SIG-M5 treated with dmso at 0.1 percent for 504 hours (cell line): Measurements from ENCODE around the gene HIVEP3.

ENCODE experiments used
- DNase-seq: peaks from one replicate; lab custom pipeline; 2025; ENCODE audit not compliant: unreplicated experiment; lab: John Stamatoyannopoulos, UW

Gene HIVEP3

DNA sequence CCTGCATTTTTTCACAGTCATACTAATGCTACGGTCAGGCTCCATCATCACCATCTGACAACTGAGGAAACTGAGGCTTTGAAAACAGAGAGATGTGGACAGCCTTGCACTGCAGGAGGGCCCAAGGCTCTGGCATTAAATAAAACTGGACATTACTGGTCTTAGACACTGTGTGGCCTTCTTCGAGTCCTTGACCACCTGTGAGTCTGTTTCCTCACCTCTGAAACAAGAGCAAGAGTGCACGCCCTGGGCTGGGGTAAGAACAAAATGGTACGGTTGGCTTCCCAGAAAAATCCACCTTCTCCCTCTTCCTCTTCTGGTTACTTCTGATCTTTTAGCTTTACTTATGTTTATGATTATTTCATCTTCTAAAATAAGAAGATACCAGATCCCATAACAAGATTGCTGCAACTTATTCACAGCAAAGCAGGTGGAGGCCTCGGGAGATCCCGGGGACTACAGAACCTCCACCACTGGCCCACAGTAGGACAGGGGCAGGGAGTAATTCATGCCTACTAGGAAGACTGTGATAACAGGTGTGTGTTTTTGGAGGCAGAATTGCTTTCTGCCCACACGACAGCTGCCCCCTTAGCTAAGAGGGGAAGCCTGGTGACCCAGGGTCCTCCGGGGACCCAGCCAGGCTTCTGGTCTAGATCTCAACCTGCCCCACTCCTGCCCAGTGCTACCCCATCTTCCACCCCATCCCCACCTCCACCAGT is 277.8 kb downstream of the HIVEP3 start:
- no peak for DNase-seq

DNA sequence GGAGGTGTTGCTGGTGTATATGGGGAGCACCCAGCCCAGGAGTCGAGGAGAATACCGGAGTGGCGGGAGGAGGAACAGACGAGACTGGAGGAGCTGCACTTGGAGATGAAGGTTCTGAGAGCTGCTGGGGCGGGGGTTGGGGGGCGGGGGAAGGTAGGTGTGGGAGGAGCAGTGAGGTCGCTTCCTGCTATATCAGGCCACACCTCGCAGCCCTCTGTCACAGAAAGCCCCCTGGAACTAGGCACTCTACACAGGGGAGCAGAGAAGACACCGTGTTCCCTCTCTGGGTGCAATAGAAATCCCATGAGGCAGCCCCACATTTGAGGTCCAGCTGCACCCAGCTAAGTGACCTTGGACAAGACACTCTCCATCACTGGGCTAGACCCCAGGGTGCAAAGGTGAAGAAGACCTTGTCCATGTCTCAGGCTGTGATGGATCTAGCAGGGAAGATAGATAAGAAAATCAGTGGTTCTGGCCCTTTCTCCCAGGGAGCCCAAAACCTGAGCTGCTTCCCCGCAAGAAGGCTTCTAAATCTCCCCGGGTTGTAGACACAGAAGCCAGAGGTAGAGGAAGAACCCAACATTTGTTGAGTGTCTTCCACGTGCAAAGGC is 278.5 kb downstream of the HIVEP3 start:
- no peak for DNase-seq

DNA sequence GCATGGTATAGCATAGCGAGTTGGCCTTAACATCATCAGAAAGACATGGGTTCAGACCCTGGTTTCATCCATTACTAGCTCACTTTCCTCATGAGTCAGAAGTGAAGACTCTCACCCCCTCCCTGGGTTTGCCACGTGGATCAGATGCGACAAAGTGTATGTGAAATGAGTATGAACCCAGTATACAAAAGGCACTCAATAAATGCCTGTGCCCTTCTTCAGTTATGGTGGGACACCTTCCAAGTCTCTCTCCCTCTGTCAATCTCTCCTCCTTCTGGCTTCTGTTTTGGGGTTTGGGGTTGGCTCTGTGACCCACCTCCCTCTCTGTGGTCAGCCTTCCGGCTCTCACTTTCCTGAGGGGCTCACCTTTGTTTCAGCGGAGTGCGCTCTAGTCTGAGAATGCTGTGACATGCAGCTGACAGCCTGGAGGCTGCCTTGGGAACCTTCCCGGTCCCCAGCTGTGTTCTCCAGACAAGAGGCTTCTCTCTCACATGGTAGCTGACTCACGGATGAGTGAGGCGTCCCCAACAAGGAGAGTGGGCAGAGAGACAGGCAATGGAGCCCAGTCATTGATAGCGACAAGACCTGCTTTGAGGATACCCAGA is 279.3 kb downstream of the HIVEP3 start:
- no peak for DNase-seq

DNA sequence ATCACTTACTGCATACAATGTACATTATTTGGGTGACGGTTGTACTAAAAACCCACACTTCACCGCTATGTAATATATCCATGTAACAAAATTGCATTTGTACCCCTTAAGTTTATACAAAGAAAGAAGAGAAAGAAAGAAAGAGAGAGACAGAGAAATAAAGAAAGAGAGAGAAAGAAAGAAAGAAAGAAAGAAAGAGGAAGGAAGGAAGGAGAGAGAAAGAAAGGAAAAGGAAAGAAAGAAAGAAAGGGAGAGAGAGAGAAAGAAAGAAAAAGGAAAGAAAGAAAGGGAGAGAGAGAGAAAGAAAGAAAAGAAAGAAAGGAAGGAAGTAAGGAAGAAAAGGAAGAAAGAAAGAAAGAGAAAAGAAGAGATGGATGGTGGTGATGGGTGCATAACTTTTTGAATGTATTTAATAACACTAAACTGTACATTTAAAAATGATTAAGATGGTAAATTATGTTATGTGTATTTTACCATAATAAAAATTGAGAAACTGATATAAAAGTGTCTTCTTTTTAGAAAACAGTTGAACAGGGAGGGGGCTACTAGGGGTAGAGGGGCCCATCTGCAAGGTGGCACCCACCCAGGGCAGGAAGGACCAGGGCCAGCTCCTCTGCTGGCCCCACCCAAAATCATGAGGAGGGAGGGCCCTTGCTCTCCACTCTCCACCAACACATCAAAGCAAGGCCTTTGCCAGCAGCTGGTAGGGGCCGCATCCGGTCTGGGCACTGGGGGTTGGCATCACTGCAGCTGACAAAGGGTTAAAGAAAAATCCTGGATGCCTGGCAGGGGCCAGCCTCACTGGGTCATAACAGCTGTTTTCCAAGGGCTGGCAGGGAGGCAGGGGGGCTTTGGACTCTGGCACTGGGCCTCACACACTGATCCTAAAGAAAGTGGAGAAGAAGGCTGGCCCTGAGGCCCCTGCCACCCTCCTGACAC is 280.4 kb downstream of the HIVEP3 start:
- DNase-seq: no peak

DNA sequence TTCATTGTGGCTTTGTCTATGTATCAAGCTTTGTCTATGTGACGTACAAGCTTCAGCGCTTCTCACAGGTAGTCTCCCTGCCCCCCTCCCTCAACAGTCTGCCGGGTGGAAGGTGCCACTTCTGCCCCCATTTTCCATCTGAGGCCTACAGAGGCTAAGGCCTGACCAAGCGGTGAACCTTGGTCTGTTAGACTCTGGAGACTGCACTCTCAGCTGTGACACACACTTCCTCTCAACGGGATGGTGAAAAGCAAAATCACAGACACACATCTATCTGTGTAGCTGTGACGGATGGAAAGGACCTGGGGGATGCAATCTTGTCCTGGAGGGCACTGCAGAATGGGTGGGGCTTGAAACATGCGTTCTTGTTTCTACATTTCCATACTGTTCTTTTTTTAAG is 281.4 kb downstream of the HIVEP3 start:
- DNase-seq: no peak

DNA sequence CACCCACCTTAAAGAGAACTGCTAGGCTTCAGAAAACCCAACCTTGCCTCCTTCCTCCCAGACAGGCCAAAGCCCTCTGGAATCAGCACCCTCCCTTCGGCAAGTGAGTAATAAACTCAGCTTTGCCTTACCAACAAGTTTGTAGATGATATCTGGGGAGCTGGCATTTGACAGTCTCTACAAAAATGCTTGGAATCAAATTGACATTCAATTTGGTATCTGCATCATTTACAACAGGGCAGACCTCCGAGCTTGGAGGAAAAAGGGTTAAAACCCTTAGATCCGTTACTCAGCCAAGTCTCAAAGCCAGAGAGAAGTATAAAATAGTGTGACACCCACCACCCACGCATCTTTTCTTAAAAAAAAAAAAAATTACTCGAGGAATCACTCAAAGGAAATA is 285.0 kb downstream of the HIVEP3 start:
- DNase-seq: no peak

DNA sequence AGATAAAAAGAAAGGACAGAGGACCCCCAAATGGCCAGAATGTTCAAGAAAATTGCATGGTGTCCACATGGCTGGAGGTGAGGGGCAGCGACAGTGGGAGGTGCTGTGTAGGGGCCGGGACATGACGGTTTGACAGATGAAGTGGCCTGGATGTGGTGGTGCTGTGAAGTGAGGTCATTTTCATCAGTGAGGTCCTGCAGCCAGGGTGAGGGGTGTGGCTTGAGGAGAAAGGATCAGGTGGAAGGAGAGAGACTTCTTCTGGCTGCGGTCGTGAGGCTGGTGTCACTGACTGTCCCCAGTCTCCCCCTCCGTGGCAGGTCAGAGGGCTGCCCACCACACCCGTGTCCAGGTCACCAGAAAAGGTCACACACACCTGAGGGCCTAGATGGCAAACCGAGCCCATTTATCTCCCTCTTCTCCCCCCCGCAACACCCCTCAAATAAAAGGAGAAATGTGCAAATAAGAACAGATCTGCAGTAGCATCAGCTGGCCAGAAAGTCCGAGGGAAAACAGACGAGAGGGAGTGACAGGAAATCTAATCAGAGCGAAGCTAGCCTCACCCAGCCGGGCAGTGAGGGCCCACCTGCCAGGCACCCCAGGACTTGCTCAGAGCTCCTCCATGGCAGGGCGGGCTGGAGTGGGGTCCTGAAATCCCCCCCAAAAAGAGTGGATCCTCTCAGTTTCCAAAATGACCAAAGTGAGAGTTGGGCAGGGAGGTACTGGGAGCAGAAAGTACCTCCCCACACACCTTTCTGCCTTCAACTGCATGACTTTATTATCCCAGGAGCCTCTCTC is 285.7 kb downstream of the HIVEP3 start:
- DNase-seq: no peak

DNA sequence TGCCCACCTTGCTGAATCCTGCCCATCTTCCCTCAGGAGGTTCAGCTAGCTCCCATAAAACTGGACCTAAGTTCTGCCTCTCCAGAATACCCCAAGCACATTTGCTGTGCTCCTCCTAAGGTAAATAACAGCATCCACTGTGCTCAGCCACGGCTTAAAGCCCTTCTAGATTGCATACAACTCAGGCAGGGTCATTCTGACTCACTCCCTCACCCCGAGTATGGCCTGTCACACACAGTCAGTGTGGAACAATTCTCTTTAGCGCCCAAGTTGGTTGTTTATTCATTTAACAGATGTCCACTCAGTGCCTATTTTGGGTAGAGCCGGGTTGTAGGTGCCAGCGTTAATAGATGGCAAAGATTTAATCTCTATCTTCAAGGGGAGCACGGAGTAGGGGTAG is 286.8 kb downstream of the HIVEP3 start:
- DNase-seq: no peak

DNA sequence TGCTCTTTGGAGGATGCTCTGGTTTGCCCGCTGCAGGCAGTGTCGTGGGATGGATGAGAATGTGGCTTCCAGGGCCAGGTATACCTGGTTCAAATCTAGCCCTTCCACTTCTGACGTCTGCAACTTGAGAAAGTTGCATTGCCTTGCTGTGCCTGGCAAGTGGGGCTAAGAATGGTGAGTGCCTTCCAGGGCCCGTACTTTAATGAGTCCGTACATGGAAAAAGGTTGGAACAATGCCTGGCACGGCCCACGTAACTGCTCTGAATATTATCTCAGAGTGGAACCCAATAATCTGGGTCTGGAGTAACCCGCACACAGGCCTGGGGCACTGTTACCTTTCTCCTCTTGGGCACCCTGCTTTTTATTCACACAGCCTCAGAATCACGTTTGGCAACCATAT is 287.6 kb downstream of the HIVEP3 start:
- DNase-seq: no peak

DNA sequence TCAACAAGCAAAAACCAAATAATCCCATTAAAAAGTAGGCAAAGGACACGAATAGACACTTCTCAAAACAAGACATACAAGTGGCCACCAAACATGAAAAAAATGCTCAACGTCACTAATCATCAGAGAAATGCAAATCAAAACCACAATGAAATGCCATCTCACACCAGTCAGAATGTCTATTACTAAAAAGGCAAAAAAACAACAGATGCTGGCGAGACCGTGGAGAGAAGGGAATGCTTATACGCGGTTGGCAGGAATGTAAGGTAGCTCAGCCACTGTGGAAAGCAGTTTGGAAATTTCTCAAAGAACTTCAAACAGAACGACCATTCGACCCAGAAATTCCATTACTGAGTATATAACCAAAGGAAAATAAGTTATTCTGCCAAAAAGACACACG is 289.2 kb downstream of the HIVEP3 start:
- DNase-seq: no peak

DNA sequence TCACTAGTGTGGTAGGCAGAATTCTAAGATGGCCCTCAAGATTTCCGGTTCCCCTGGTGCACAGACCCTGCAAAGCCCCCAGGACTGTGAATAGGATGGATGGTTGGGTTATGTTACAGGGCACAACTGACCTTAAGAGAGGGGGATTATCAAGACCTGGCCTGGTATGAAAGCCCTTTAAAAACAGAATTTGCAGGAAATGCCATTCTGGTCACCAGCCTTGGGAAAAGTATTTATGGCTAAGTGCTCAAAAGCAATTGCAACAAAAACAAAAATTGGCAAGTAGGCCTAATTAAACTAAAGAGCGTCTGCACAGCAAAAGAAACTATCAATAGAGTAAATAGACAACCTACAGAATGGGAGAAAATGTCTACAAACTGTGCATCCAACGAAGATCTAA is 289.6 kb downstream of the HIVEP3 start:
- DNase-seq: no peak

DNA sequence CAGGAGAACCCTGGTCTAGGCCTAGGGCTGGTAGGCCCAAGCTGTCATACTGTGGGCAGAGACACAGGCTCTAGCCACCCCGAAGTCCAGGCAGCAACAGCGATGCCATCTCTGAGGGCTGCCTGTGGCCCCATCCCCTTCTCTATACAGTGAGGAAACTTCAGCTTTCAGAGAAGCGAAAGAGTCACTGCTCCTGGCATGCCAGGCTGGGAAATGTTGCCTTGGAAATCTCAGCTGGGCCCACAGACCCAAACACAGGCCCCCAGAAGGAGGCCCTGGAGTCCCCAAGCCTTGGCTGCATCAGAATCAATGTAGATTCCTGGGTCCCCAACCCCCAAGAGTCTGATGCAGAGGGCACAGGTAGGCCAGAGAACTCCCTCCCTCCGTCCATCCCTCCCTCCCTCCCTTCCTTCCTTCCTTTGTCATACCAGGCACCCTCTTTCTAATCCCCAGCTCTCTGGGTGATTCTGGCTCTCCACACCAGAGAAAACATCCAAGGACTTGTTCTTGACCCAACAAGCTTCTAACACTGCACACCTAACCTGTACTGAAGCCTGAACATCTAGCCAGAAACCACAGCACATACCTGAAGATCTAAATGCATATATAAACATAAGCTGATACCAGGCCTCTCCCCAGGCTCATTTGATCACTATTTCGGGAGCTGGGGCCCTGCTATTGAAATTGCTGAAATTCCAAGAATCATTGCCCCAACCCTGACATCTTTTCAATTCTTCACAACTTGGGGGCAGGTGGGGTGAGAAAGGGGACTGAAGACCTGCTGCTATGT is 291.0 kb downstream of the HIVEP3 start:
- no peak for DNase-seq

DNA sequence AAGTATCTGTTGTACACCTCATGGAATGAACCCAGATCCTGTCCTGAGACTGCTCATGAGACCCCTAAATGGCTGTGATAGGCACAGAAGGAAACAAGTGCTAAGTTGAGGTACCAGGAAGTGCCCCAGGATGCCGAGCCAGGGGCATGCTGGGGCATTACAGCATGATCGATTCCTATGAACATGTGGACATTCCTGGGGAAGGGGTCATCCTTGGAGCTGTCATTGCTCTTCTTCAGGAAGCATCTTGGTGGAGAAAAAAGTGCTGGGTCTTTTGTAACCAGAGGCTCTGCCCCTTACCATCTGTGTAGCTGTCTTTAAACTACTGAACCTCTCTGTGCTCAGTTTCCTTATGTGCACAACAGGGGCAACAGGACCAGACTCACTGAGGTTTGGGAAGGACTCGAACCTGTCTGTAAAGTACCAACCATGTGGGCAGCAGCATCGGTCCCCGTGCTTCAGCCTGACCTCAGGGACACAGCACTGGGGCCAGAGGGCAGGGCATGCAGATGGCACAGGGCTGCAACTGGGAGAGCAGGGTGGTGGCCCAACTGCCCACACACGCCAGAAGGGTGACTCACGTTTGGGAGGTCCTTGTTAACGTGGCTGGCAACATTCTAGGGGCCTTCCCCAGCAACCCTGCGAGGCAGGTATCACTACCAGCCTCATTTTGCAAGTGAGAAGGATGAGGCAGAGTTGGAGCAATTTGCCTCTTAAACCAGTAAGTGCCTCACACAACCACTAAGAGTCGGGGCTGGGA is 291.9 kb downstream of the HIVEP3 start:
- DNase-seq: no peak

DNA sequence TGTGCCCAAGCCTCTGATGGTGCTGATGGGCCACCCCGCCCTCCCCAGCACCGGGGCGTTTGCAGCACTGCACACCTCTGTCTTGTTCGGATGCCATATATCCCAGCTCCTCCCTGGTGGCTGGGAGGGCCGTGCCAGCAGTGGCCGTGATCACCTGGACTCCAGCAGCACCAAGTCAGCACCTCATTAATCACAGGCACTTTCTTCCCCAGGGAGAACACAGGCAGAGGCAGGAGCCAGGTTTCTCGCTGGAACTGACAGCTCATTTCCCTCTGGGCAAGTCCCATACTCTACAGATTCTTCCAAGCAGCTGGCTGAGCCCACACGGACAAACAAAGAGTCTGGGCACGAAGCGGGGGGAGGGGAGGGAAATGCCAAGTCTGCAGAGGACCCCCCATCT is 292.6 kb downstream of the HIVEP3 start:
- DNase-seq: no peak

DNA sequence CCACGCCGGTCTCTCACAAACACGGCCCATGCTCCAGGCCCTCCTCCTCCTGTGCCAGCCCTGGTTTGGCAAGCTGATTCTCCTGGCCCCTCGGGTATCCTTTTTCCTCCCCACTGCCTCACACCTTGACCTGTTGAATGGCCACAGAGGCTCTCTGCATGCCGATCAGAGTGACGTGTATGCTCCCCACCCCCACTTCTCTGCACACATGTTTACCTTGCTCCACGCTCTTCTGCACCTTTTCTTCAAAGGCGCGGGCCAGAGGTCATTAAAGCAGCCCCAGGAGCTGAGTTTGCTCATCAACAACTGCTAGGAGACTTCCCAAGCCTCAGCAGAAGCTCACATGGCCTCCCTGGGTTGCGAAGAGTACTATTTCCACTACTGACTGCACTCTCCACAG is 295.0 kb downstream of the HIVEP3 start:
- DNase-seq: no peak

DNA sequence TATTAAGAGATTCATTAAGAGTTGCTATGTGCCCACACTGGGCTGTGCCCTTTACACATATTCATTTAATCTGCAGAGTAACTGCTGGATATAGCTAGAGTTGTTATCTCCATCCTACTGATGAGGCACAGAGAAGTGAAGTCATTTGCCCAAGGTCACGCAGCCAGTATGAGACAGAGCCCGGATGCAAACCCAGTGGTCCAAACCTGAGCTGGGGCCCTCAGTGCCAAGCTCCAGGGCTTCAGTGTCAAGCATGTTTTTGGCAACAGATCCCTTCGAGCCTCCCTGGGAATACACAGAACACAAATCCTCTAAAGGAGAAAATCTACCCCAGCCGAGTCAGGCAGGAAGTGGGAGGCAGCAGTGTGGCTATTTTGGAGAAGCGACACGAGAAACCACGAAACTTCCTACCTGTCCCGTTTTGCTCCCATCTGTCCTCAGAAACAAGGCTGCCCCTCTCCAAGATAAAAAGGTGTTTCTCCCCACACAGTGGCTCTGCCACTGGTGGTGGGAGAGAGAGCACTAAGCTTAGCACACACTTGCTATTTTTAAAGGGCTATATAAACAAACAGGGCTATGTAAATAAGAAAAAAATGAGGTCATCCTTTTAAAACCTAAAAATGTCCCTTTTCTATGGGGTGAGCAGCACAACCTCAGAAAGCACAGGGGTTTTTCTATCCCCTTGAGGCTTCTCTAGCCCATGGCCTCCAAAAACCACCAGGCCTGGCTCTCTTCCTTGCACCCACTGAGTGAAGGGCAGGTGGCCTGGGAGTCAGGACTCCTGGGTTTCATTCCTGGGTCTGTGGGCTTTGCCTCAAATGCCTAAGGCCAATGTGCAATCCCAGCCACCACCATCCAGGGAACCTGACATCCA is 295.6 kb downstream of the HIVEP3 start:
- DNase-seq: no peak

DNA sequence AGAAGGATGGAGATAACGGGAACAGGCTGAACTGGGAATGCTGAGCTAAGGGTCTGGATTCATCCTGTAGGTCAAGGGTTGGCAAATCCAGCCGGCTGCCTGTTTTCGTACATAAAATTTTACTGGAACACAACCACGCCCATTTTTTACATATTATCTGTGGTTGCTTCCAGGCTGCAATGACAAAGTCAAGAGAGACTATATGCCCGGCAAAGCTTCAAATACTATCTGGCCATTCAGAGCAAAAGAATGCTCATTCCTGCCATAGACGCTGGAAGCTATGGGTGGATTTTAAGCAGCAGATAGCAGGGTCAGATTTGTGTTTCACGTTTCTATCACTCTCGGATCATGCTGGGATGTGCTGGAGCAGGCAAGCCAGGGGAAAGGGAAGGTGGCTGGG is 296.3 kb downstream of the HIVEP3 start:
- no peak for DNase-seq

DNA sequence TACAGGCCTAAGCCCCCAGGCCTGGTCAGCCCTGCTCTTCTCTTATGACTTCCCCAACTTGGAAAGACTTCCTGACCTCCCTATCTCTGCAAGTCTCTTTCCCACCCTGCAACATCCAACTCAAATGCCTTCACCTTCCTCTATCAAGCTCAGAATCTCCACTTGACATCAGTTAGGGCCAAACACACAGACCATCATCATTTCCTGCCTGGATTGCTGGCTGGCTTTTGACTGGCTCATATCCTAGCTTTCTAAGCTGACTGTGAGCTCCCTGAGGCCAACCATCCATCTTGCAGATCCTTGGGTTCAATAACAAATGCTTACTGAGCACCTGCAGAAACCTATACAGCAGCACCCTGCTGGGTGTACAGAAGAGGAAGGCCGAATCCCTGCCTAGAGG is 296.9 kb downstream of the HIVEP3 start:
- DNase-seq: no peak
